T-helper 1 cell treated with Interleukin-12 subunit alpha and Interleukin-12 subunit beta and Interleukin-4 antibody, amounts not matched to agents 30 μg/mL and 1 μg/mL, for 36 hours (primary cell): ENCODE data around the gene CDK16.
A peak's percentile ranks its signal among the peaks of the same experiment; 100 is the strongest.

Experiments used
- H3K27ac Mint-ChIP-seq: one replicate; pipeline ENCODE4 v1.8.0; 2021; ENCODE audit warnings: mild to moderate bottlenecking, mixed read lengths
- H3K27me3 Mint-ChIP-seq: one replicate; pipeline ENCODE4 v1.8.0; 2021; ENCODE audit warnings: low read depth, mixed read lengths
- H3K36me3 Mint-ChIP-seq: one replicate; pipeline ENCODE4 v1.8.0; 2021; ENCODE audit warnings: low read depth, mixed read lengths
- H3K4me1 Mint-ChIP-seq: one replicate; pipeline ENCODE4 v1.8.0; 2021; ENCODE audit warnings: low read depth, mixed read lengths
- H3K4me3 Mint-ChIP-seq: one replicate; pipeline ENCODE4 v1.8.0; 2021; ENCODE audit warnings: mild to moderate bottlenecking, moderate library complexity, mixed read lengths
- H3K9me3 Mint-ChIP-seq: one replicate; pipeline ENCODE4 v1.8.0; 2021; ENCODE audit warnings: mixed read lengths

Gene CDK16

GRCh38 chrX:47218280-47218919, at the start of gene CDK16:
Gene CDK16, plus strand, starts transcription at chrX:47218681. Its CDS starts 4,877 bp downstream, at chrX:47223558.
- Mint-ChIP-seq H3K4me3 (peak within 1 kb of the TSS; percentile 93), H3K27ac (peak within 1 kb of the TSS; percentile 100), H3K27me3 (no peaks in the 10 kb centered on the region), H3K9me3 (no peaks in the 10 kb centered on the region), H3K4me1 (peaks cover 26% of the 10 kb centered on the region), H3K36me3 (peaks cover 15% of the 10 kb centered on the region)

DNA sequence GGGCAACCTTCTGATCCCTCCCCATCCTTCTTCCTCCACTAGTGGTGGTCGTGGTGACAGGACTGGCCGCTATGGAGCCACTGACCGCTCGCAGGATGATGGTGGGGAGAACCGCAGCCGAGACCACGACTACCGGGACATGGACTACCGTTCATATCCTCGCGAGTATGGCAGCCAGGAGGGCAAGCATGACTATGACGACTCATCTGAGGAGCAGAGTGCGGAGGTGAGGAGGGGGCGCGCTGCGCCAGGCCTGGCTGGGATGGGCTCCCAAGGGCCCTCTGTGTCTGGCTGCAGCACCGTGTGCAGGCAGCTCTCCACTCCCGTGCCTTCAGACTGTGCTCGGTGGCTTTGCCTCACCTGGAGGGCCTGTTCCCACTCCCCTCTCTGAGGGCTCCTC, 49.2 kb upstream of the CDK16 start:
- Mint-ChIP-seq H3K27me3 (no peaks in the 10 kb centered on the region), H3K9me3 (no peaks in the 10 kb centered on the region), H3K36me3 (peaks cover 14% of the 10 kb centered on the region), H3K4me3 (no peak overlapping the region), H3K4me1 (no peaks in the 10 kb centered on the region), H3K27ac (no peak overlapping the region)

GRCh38 chrX:47169726-47170515, 48.6 kb upstream of the CDK16 start:
- Mint-ChIP-seq H3K36me3 (peaks cover 9% of the 10 kb centered on the region), H3K4me1 (no peaks in the 10 kb centered on the region), H3K4me3 (no peak overlapping the region), H3K27ac (no peak overlapping the region), H3K9me3 (no peaks in the 10 kb centered on the region), H3K27me3 (no peaks in the 10 kb centered on the region)

DNA sequence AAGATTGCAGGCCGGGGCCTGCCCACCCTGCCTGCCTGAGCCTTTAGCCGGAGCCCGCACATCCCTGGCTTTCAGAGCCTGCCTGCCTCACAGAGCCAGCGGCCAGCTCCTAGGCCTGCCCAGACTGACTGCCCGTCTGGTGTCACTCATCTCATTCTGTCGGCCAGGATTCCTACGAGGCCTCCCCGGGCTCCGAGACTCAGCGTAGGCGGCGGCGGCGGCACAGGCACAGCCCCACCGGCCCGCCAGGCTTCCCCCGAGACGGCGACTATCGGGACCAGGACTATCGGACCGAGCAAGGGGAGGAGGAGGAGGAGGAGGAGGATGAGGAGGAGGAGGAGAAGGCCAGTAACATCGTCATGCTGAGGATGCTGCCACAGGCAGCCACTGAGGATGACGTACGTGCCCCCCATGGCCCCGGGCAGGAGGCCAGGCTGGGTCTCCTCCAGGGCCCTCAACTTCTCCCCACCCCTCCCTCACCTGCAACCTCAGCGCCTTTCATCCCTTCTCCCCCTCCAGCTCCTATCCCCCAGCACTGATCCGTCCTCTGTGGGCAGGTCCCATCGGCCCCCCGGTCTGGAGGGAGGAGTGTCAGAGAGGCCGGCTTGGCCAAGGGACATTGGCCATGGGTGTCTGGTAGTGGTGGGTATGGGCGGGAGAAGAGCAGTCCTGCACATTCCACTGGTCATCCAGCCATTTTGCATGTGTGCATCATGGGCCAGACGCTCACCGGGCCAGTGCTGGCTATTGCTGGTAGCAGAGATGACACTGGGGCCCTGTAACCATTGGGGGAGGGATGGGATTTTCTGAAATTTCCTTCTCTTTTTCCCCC, 47.4 kb upstream of the CDK16 start:
- Mint-ChIP-seq H3K27ac (no peak overlapping the region), H3K9me3 (no peaks in the 10 kb centered on the region), H3K4me3 (no peak overlapping the region), H3K4me1 (no peaks in the 10 kb centered on the region), H3K36me3 (peaks cover 8% of the 10 kb centered on the region), H3K27me3 (no peaks in the 10 kb centered on the region)

GRCh38 chrX:47171996-47172395, 46.5 kb upstream of the CDK16 start:
- H3K9me3 Mint-ChIP-seq = no peaks in the 10 kb centered on the region
- H3K27ac Mint-ChIP-seq = no peak overlapping the region
- H3K4me1 Mint-ChIP-seq = no peaks in the 10 kb centered on the region
- H3K4me3 Mint-ChIP-seq = no peak overlapping the region
- peaks cover 13% of the 10 kb centered on the region for H3K36me3 Mint-ChIP-seq
- H3K27me3 Mint-ChIP-seq = no peaks in the 10 kb centered on the region

- H3K27ac Mint-ChIP-seq = no peak overlapping the region
- peaks cover 13% of the 10 kb centered on the region for H3K36me3 Mint-ChIP-seq
- no peaks in the 10 kb centered on the region for H3K27me3 Mint-ChIP-seq
- no peaks in the 10 kb centered on the region for H3K9me3 Mint-ChIP-seq
- no peaks in the 10 kb centered on the region for H3K4me1 Mint-ChIP-seq
- no peak overlapping the region for H3K4me3 Mint-ChIP-seq
Measured at GRCh38 chrX:47172549-47172948, 45.9 kb upstream of the CDK16 start.

GRCh38 chrX:47172971-47173792, 45.3 kb upstream of the CDK16 start:
- no peaks in the 10 kb centered on the region for H3K27me3 Mint-ChIP-seq
- no peak overlapping the region for H3K4me3 Mint-ChIP-seq
- no peaks in the 10 kb centered on the region for H3K4me1 Mint-ChIP-seq
- H3K9me3 Mint-ChIP-seq = no peaks in the 10 kb centered on the region
- no peak overlapping the region for H3K27ac Mint-ChIP-seq
- peaks cover 17% of the 10 kb centered on the region for H3K36me3 Mint-ChIP-seq

DNA sequence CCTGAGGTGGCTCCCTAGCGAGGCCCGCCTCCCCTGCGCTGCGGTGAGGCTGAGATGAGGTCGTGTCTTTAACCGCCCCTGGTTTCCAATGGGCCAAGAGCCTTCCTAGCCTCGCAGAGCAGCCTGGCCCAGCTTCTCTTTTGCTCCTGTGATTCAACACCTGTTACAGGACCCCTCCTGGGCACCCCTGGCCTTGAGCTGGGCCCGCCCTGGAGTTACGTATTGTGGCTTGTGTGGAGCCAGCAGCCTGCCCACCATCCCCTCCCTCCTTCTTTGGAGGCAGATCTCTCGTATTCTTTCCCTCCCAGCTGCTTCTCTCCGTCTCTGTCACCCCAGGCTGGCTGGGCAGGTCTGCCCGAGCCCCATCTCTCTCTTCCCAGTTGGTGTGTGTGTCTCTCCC, 44.1 kb upstream of the CDK16 start:
- Mint-ChIP-seq H3K27ac (no peak overlapping the region), H3K36me3 (peaks cover 14% of the 10 kb centered on the region), H3K9me3 (no peaks in the 10 kb centered on the region), H3K4me3 (no peak overlapping the region), H3K4me1 (no peaks in the 10 kb centered on the region), H3K27me3 (no peaks in the 10 kb centered on the region)

- Mint-ChIP-seq H3K27me3 (no peaks in the 10 kb centered on the region), H3K4me1 (no peaks in the 10 kb centered on the region), H3K9me3 (no peaks in the 10 kb centered on the region), H3K27ac (no peak overlapping the region), H3K4me3 (no peak overlapping the region), H3K36me3 (peaks cover 14% of the 10 kb centered on the region)
Measured at GRCh38 chrX:47174846-47175587, 43.5 kb upstream of the CDK16 start.

GRCh38 chrX:47175588-47175980, 42.9 kb upstream of the CDK16 start:
- H3K27me3 Mint-ChIP-seq = no peaks in the 10 kb centered on the region
- H3K36me3 Mint-ChIP-seq = peaks cover 14% of the 10 kb centered on the region
- H3K4me1 Mint-ChIP-seq = no peaks in the 10 kb centered on the region
- no peaks in the 10 kb centered on the region for H3K9me3 Mint-ChIP-seq
- no peak overlapping the region for H3K27ac Mint-ChIP-seq
- no peak overlapping the region for H3K4me3 Mint-ChIP-seq

DNA sequence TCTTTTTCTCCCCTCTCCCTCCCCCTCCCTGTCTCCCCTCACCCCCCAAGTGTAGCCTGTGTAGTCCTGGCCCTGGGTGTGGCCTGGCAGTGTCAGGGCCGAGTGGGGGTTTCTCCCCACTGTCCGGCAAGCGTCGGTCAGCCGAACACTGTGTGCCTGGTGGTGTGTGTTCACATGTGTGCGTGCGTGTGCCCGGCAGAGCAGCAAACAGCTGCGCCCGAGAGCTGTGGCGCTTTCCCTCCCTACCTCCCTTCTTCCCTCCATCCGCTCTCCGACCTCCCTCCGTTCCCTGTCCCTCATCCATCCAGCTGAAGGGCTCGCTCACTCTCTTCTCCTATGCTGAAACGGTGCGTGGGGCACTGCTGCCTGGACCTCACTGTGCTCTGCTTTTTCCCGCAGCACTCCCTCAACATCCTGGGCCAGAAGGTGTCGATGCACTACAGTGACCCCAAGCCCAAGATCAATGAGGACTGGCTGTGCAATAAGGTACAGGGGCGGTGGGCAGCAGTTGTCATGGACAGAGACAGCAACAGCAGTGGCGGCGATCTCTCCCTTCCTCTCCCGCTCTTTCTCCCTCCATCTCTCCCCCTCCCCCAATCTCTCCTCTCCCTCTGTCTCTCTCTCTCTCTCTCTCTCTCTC, 42.3 kb upstream of the CDK16 start:
- Mint-ChIP-seq H3K4me3 (no peak overlapping the region), H3K4me1 (no peaks in the 10 kb centered on the region), H3K27ac (peak overlapping the region; percentile 63), H3K9me3 (no peaks in the 10 kb centered on the region), H3K27me3 (no peaks in the 10 kb centered on the region), H3K36me3 (peaks cover 14% of the 10 kb centered on the region)

GRCh38 chrX:47177079-47177478, 41.4 kb upstream of the CDK16 start:
- H3K27ac Mint-ChIP-seq = no peak overlapping the region
- no peaks in the 10 kb centered on the region for H3K4me1 Mint-ChIP-seq

DNA sequence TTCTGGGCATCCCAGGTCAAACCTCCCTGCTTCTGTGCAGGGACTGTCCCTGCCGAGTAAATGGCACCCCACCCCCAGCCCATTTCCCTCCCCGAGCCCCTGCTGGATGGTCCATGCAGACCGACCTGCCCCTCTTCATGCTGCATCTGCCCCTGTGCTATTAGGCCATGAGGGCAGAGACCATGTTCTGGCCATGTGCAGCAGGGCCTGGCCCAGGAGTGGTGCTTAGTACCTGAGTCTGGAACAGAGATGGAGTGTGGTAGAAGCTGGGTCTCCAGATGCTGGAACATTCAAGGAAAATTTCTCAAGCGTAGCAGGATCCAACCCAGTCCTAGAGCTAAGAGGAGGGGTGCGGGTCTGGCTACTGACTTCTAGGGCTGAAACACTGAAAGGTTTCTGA, 40.1 kb upstream of the CDK16 start:
- H3K4me3 Mint-ChIP-seq = no peak overlapping the region
- no peaks in the 10 kb centered on the region for H3K4me1 Mint-ChIP-seq
- H3K27me3 Mint-ChIP-seq = no peaks in the 10 kb centered on the region
- H3K27ac Mint-ChIP-seq = no peak overlapping the region
- H3K36me3 Mint-ChIP-seq = peaks cover 18% of the 10 kb centered on the region
- no peaks in the 10 kb centered on the region for H3K9me3 Mint-ChIP-seq

More at GRCh38 chrX:47177079-47177478, 41.4 kb upstream of the CDK16 start:
- Mint-ChIP-seq H3K4me3 (no peak overlapping the region), H3K9me3 (no peaks in the 10 kb centered on the region), H3K36me3 (peaks cover 11% of the 10 kb centered on the region), H3K27me3 (no peaks in the 10 kb centered on the region)
